IPS DF 6.9 (cell line): ENCODE measurements around the gene PLXNA1.

Source experiments
- DNase-seq: peaks from one replicate; pipeline ENCODE4 v3.0.0-alpha.2; 2013; ENCODE audit warnings: low read depth, low spot score
- H3K27ac ChIP-seq: one replicate; pipeline ENCODE4 v1.5.1; 2013; ENCODE audit warnings: low read length, control low read depth
- H3K27me3 ChIP-seq: 2 replicates; pipeline ENCODE4 v1.6.1; 2013; ENCODE audit warnings: mild to moderate bottlenecking, low read length; ENCODE audit not compliant: control insufficient read depth, insufficient read depth
- H3K36me3 ChIP-seq: 2 replicates; pipeline ENCODE4 v1.6.1; 2013; ENCODE audit warnings: low read length; ENCODE audit not compliant: control insufficient read depth, insufficient read depth
- H3K4me1 ChIP-seq: 2 replicates; pipeline ENCODE4 v1.6.1; 2013; ENCODE audit warnings: low read length; ENCODE audit not compliant: control insufficient read depth, insufficient read depth
- H3K4me3 ChIP-seq: 2 replicates; pipeline ENCODE4 v1.5.1; 2013; ENCODE audit warnings: mild to moderate bottlenecking, low read length
- H3K9me3 ChIP-seq: 2 replicates; pipeline ENCODE4 v1.6.1; 2013; ENCODE audit warnings: low read length, inconsistent platforms; ENCODE audit not compliant: control insufficient read depth, insufficient read depth
- WGBS: extraction: QIAGEN DNeasy Blood & Tissue Kit; methylation state at CpG from one replicate; pipeline ENCODE4 v1.1.7; 2013; ENCODE audit warnings: mixed read lengths, missing lambda C conversion rate; ENCODE audit not compliant: insufficient read length, insufficient coverage; 5-methylcytosine and 5-hydroxymethylcytosine counted together

Gene PLXNA1

GRCh38 chr3:126968391-126969390 lies 14.2 kb upstream of the PLXNA1 start:
- Histone ChIP-seq H3K4me1 (no peaks in the 10 kb centered on the region), H3K9me3 (no peaks in the 10 kb centered on the region), H3K27me3 (no peaks in the 10 kb centered on the region), H3K36me3 (no peaks in the 10 kb centered on the region), H3K27ac (no peak overlapping the region), H3K4me3 (no peak overlapping the region)
- no CpG with 5 or more reads among the region's 20 CpGs for WGBS
- DNase-seq, result no peak

- DNase-seq, result no peak
- Histone ChIP-seq H3K27me3 (no peaks in the 10 kb centered on the region), H3K27ac (no peak overlapping the region), H3K9me3 (no peaks in the 10 kb centered on the region), H3K4me3 (no peak overlapping the region), H3K36me3 (no peaks in the 10 kb centered on the region), H3K4me1 (no peaks in the 10 kb centered on the region)
- no CpG with 5 or more reads among the region's 7 CpGs for WGBS
These were observed 13.3 kb upstream of the PLXNA1 start for GRCh38 chr3:126969586-126969985.

GRCh38 chr3:126970101-126970500 lies 12.8 kb upstream of the PLXNA1 start:
- no CpG with 5 or more reads among the region's 5 CpGs for WGBS

GRCh38 chr3:126970921-126971320 lies 12.0 kb upstream of the PLXNA1 start:
- WGBS, result no CpG with 5 or more reads among the region's 5 CpGs
- no peaks in the 10 kb centered on the region for H3K9me3 ChIP-seq
- no peaks in the 10 kb centered on the region for H3K36me3 ChIP-seq
- no peaks in the 10 kb centered on the region for H3K27me3 ChIP-seq
- no peaks in the 10 kb centered on the region for H3K4me1 ChIP-seq
- no peak overlapping the region for H3K27ac ChIP-seq
- H3K4me3 ChIP-seq, result no peak overlapping the region
- DNase-seq, result no peak

More at GRCh38 chr3:126970101-126970500, 12.8 kb upstream of the PLXNA1 start:
- H3K36me3 ChIP-seq, result no peaks in the 10 kb centered on the region
- no peak overlapping the region for H3K27ac ChIP-seq
- no peaks in the 10 kb centered on the region for H3K9me3 ChIP-seq
- DNase-seq, result no peak
- H3K4me1 ChIP-seq, result no peaks in the 10 kb centered on the region
- no peaks in the 10 kb centered on the region for H3K27me3 ChIP-seq
- H3K4me3 ChIP-seq, result no peak overlapping the region

- no peaks in the 10 kb centered on the region for H3K4me1 ChIP-seq
These were observed 11.0 kb upstream of the PLXNA1 start for GRCh38 chr3:126971891-126972351.

GRCh38 chr3:126972866-126973265 lies 10.0 kb upstream of the PLXNA1 start:
- Histone ChIP-seq H3K27ac (no peak overlapping the region), H3K4me3 (no peak overlapping the region)
- no CpG with 5 or more reads among the region's 5 CpGs for WGBS

More at GRCh38 chr3:126971891-126972351, 11.0 kb upstream of the PLXNA1 start:
- WGBS, result no CpG with 5 or more reads among the region's 13 CpGs
- Histone ChIP-seq H3K27me3 (no peaks in the 10 kb centered on the region), H3K36me3 (no peaks in the 10 kb centered on the region), H3K27ac (no peak overlapping the region), H3K4me3 (no peak overlapping the region), H3K9me3 (no peaks in the 10 kb centered on the region)
- DNase-seq, result no peak

GRCh38 chr3:126973814-126974213 lies 9.1 kb upstream of the PLXNA1 start:
- Histone ChIP-seq H3K36me3 (no peaks in the 10 kb centered on the region), H3K27ac (no peak overlapping the region), H3K4me1 (no peaks in the 10 kb centered on the region), H3K27me3 (no peaks in the 10 kb centered on the region), H3K4me3 (no peak overlapping the region), H3K9me3 (no peaks in the 10 kb centered on the region)
- no CpG with 5 or more reads among the region's 1 CpG for WGBS
- DNase-seq, result no peak

More at GRCh38 chr3:126972866-126973265, 10.0 kb upstream of the PLXNA1 start:
- no peak for DNase-seq
- no peaks in the 10 kb centered on the region for H3K36me3 ChIP-seq
- H3K9me3 ChIP-seq, result no peaks in the 10 kb centered on the region
- no peaks in the 10 kb centered on the region for H3K4me1 ChIP-seq
- no peaks in the 10 kb centered on the region for H3K27me3 ChIP-seq

- Histone ChIP-seq H3K36me3 (no peaks in the 10 kb centered on the region), H3K4me3 (no peak overlapping the region), H3K9me3 (no peaks in the 10 kb centered on the region), H3K27me3 (no peaks in the 10 kb centered on the region), H3K4me1 (no peaks in the 10 kb centered on the region), H3K27ac (no peak overlapping the region)
- no CpG with 5 or more reads among the region's 3 CpGs for WGBS
- DNase-seq, result no peak
These were observed 8.2 kb upstream of the PLXNA1 start for GRCh38 chr3:126974756-126975155.

- Histone ChIP-seq H3K27ac (no peak overlapping the region), H3K36me3 (no peaks in the 10 kb centered on the region), H3K27me3 (no peaks in the 10 kb centered on the region), H3K4me3 (no peak overlapping the region), H3K9me3 (no peaks in the 10 kb centered on the region), H3K4me1 (no peaks in the 10 kb centered on the region)
- WGBS, result no CpG with 5 or more reads among the region's 7 CpGs
- no peak for DNase-seq
These were observed 6.0 kb upstream of the PLXNA1 start for GRCh38 chr3:126976906-126977305.

GRCh38 chr3:126977821-126978220 lies 5.1 kb upstream of the PLXNA1 start:
- Histone ChIP-seq H3K9me3 (no peaks in the 10 kb centered on the region), H3K27me3 (no peaks in the 10 kb centered on the region), H3K4me3 (no peak overlapping the region), H3K36me3 (no peaks in the 10 kb centered on the region), H3K4me1 (no peaks in the 10 kb centered on the region), H3K27ac (no peak overlapping the region)
- no CpG with 5 or more reads among the region's 6 CpGs for WGBS
- no peak for DNase-seq
